ENCODE data around the gene AAK1. TPM values are rescaled to one million over a fixed set of nuclear protein-coding genes. Genes with fewer than 3 reads are reported as not detected.

Gene AAK1
- total and polyA plus RNA-seq, 7 donors: 7.8 to 95.2 (median 52.5) TPM

GRCh38 chr2:69642709-69643601, 584 bp downstream of the AAK1 start:
- ATAC-seq: peak; percentile 60 to 70 (median 63)
- WGBS, 3 donors: 0 to 1% (median 0%) methylated on average over 53 to 58 of the region's 58 CpGs
- H3K4me1 ChIP-seq: peaks cover 50% of the 10 kb centered on the region

GRCh38 chr2:69641887-69642708, 1.4 kb downstream of the AAK1 start:
- peak overlapping the region; percentile 97 for H3K27ac ChIP-seq
- DNase-seq (no peak), ATAC-seq (no peak)
- peaks cover 50% of the 10 kb centered on the region for H3K4me1 ChIP-seq
- peak overlapping the region; percentile 99 for H3K4me3 ChIP-seq
- H3K27me3 ChIP-seq (ENCODE audit: insufficient read depth in 3 of 3, low read length in 2 of 3): no peaks in the 10 kb centered on the region
- intact Hi-C loops (cut with DNase I): loop anchor here (5.0 kb wide), 5 partner anchors 40 to 80 kb away; no protein-coding TSS in a partner anchor
- H3K9me3 ChIP-seq: no peaks in the 10 kb centered on the region
- TF ChIP-seq CTCF (IDR thresholded peaks at IDR 0.05): no peak
- no peaks in the 10 kb centered on the region for H3K36me3 ChIP-seq (ENCODE audit: insufficient read depth in 1 of 2, low read depth in 1 of 2)
- WGBS, 3 donors: 16 to 23% (median 17%) methylated on average over 12 of the region's 12 CpGs

More at GRCh38 chr2:69642709-69643601, 584 bp downstream of the AAK1 start:
- Histone ChIP-seq H3K27me3 (ENCODE audit: insufficient read depth in 3 of 3, low read length in 2 of 3) (no peaks in the 10 kb centered on the region), H3K9me3 (no peaks in the 10 kb centered on the region), H3K4me3 (peak overlapping the region; percentile 99), H3K27ac (peak overlapping the region; percentile 97), H3K36me3 (ENCODE audit: insufficient read depth in 1 of 2, low read depth in 1 of 2) (no peaks in the 10 kb centered on the region)
- no peak for TF ChIP-seq CTCF (IDR thresholded peaks at IDR 0.05)
- DNase-seq: peak; percentile 50 to 78
- intact Hi-C loops (cut with DNase I): loop anchor here (5.0 kb wide), 5 partner anchors 41 to 81 kb away; no protein-coding TSS in a partner anchor

- peak overlapping the region; percentile 97 for H3K27ac ChIP-seq
- H3K27me3 ChIP-seq (ENCODE audit: insufficient read depth in 3 of 3, low read length in 2 of 3): no peaks in the 10 kb centered on the region
- no peaks in the 10 kb centered on the region for H3K9me3 ChIP-seq
- 59 to 69% (median 65%) methylated on average over 3 of the region's 3 CpGs for WGBS, 3 donors
- no peak for DNase-seq
- peaks cover 48% of the 10 kb centered on the region for H3K4me1 ChIP-seq
- no peak for ATAC-seq
- intact Hi-C loops (cut with DNase I): loop anchor here (5.0 kb wide), 5 partner anchors 39 to 79 kb away; no protein-coding TSS in a partner anchor
- H3K4me3 ChIP-seq: peak overlapping the region; percentile 99
- H3K36me3 ChIP-seq (ENCODE audit: insufficient read depth in 1 of 2, low read depth in 1 of 2): no peaks in the 10 kb centered on the region
- no peak for TF ChIP-seq CTCF (IDR thresholded peaks at IDR 0.05)
These were observed 2.1 kb downstream of the AAK1 start for GRCh38 chr2:69641471-69641870.

GRCh38 chr2:69639266-69639665, 4.3 kb downstream of the AAK1 start:
- DNase-seq (no peak), ATAC-seq (no peak)
- Histone ChIP-seq H3K27me3 (ENCODE audit: insufficient read depth in 3 of 3, low read length in 2 of 3) (no peaks in the 10 kb centered on the region), H3K9me3 (no peaks in the 10 kb centered on the region), H3K27ac (no peak overlapping the region), H3K4me1 (peaks cover 51% of the 10 kb centered on the region), H3K4me3 (peak overlapping the region; percentile 23), H3K36me3 (ENCODE audit: insufficient read depth in 1 of 2, low read depth in 1 of 2) (no peaks in the 10 kb centered on the region)
- intact Hi-C loops (cut with DNase I): no loop called here
- 83 to 90% (median 89%) methylated on average over 2 of the region's 2 CpGs for WGBS, 3 donors
- no peak for TF ChIP-seq CTCF (IDR thresholded peaks at IDR 0.05)

Measured in psoas muscle (tissue), 8 donors.